Activated T-cell treated with anti-CD3 and anti-CD28 coated beads, Interleukin-2, amount 50 U/mL, for 72 hours (primary cell): ENCODE measurements around the gene IWS1. TPM values are rescaled to one million over a fixed set of nuclear protein-coding genes. Genes with fewer than 3 reads are reported as not detected.
A peak's percentile ranks its signal among the peaks of the same experiment; 100 is the strongest.

Experiments used
- ATAC-seq, 2 donors: fragments of 150-1000 bp; cut with Tn5 transposase; replicated peaks in 1 of 2; 2 replicates each; pipeline ENCODE4 v1.10.0; 2021; ENCODE audit warnings: moderate library complexity in 2 of 2, mild to moderate bottlenecking in 1 of 2
- DNase-seq, 2 donors: peaks; one replicate each; pipeline ENCODE4 v3.0.0; 2021 to 2022; ENCODE audit warnings: mixed read lengths in 1 of 2
- H3K27ac Mint-ChIP-seq: one replicate; pipeline ENCODE4 v1.8.0; 2022; ENCODE audit warnings: mild to moderate bottlenecking, moderate library complexity, mixed read lengths
- H3K27me3 Mint-ChIP-seq: one replicate; pipeline ENCODE4 v1.8.0; 2022; ENCODE audit warnings: low read depth, mixed read lengths
- H3K36me3 Mint-ChIP-seq, 2 donors: one replicate each; pipeline ENCODE4 v1.8.0; 2022; ENCODE audit warnings: mixed read lengths in 2 of 2, mild to moderate bottlenecking in 1 of 2; ENCODE audit not compliant: insufficient read depth in 2 of 2
- H3K4me1 Mint-ChIP-seq: one replicate; pipeline ENCODE4 v1.8.0; 2022; ENCODE audit warnings: low read depth, mixed read lengths
- H3K4me3 Mint-ChIP-seq, 2 donors: one replicate each; pipeline ENCODE4 v1.8.0; 2022; ENCODE audit warnings: mild to moderate bottlenecking in 2 of 2, mixed read lengths in 2 of 2, moderate library complexity in 2 of 2
- H3K9me3 Mint-ChIP-seq, 2 donors: one replicate each; pipeline ENCODE4 v1.8.0; 2022; ENCODE audit warnings: mixed read lengths in 2 of 2
- total RNA-seq, 2 donors: library from RNA; stranded (reverse); gene quantifications; one replicate each; pipeline ENCODE4 v1.2.3, GENCODE V29; 2022

Gene IWS1
- total RNA-seq, 2 donors from 2014 or later, result 39.0 to 43.6 TPM

- H3K27ac Mint-ChIP-seq, result no peak overlapping the region
- DNase-seq, result no peak
- H3K36me3 Mint-ChIP-seq, result peaks cover 0 to 2% of the 10 kb centered on the region in 2 donors
- ATAC-seq, result no peak
- H3K4me3 Mint-ChIP-seq, result no peak overlapping the region
- H3K27me3 Mint-ChIP-seq, result peaks cover 7% of the 10 kb centered on the region
- H3K9me3 Mint-ChIP-seq, result peaks cover 0 to 3% of the 10 kb centered on the region in 2 donors
- peaks cover 18% of the 10 kb centered on the region for H3K4me1 Mint-ChIP-seq
Observed at GRCh38 chr2:127566576-127566975, 40.3 kb upstream of the IWS1 start.

DNA sequence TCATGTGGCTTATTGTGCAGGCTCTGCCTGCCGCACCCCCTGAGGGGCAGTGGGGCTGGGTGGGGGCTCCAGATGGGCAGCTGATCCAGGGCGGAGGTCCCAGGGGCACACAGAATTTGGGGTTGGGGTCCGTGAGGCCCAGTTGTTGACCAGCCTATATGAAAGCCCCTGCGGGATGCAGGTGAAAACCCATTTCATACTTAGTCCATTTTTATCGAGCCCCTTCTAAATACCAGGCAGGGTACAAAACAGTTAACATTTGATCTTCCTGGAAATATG lies 39.8 kb upstream of the IWS1 start:
- peaks cover 7% of the 10 kb centered on the region for H3K27me3 Mint-ChIP-seq
- peaks cover 18% of the 10 kb centered on the region for H3K4me1 Mint-ChIP-seq
- H3K4me3 Mint-ChIP-seq, result no peak overlapping the region
- no peak for ATAC-seq
- DNase-seq, result no peak
- H3K9me3 Mint-ChIP-seq, result peaks cover 0 to 3% of the 10 kb centered on the region in 2 donors
- peaks cover 0 to 2% of the 10 kb centered on the region in 2 donors for H3K36me3 Mint-ChIP-seq
- H3K27ac Mint-ChIP-seq, result no peak overlapping the region

- no peak overlapping the region for H3K27ac Mint-ChIP-seq
- peaks cover 7% of the 10 kb centered on the region for H3K27me3 Mint-ChIP-seq
- ATAC-seq, result no peak
- peaks cover 0 to 2% of the 10 kb centered on the region in 2 donors for H3K36me3 Mint-ChIP-seq
- peaks cover 18% of the 10 kb centered on the region for H3K4me1 Mint-ChIP-seq
- peaks cover 0 to 3% of the 10 kb centered on the region in 2 donors for H3K9me3 Mint-ChIP-seq
- no peak for DNase-seq
- H3K4me3 Mint-ChIP-seq, result no peak overlapping the region
Observed at GRCh38 chr2:127565261-127566138, 39.2 kb upstream of the IWS1 start.

GRCh38 chr2:127564429-127565260 lies 38.4 kb upstream of the IWS1 start:
- Mint-ChIP-seq H3K27ac (no peak overlapping the region), H3K36me3 (peaks cover 0 to 2% of the 10 kb centered on the region in 2 donors), H3K9me3 (peaks cover 0 to 3% of the 10 kb centered on the region in 2 donors), H3K27me3 (peaks cover 7% of the 10 kb centered on the region), H3K4me3 (peak overlapping the region in 1 of 2 donors; percentile 77), H3K4me1 (peaks cover 18% of the 10 kb centered on the region)
- no peak for DNase-seq
- no peak for ATAC-seq

GRCh38 chr2:127563458-127564428 lies 37.5 kb upstream of the IWS1 start:
- H3K4me1 Mint-ChIP-seq, result peaks cover 18% of the 10 kb centered on the region
- peak overlapping the region; percentile 63 to 77 for H3K4me3 Mint-ChIP-seq
- H3K36me3 Mint-ChIP-seq, result peaks cover 0 to 2% of the 10 kb centered on the region in 2 donors
- H3K27ac Mint-ChIP-seq, result no peak overlapping the region
- H3K9me3 Mint-ChIP-seq, result peaks cover 0 to 3% of the 10 kb centered on the region in 2 donors
- ATAC-seq (peak; percentile 97 to 98), DNase-seq (peak; percentile 35 to 62)
- H3K27me3 Mint-ChIP-seq, result peaks cover 7% of the 10 kb centered on the region

DNA sequence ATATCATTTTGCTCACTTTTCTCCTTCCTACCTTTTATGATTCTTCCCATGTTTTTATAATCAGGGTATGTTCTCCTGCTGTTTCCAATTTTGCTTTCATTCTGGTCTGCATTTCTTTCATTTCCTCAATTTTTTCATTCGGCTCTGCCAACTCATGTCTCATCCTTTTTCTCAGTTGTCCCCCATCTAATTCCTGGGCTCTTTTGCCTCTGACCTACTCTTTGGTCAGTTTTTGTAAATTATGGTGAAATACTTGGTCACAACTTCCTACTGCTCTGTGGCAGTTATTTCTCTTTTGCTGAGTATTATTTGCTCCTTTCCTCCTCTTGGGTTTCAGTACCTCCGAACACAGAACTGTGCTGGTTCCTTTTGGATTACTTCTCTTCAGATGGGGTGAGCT lies 36.6 kb upstream of the IWS1 start:
- Mint-ChIP-seq H3K36me3 (peaks cover 0 to 2% of the 10 kb centered on the region in 2 donors), H3K27me3 (peaks cover 12% of the 10 kb centered on the region), H3K27ac (no peak overlapping the region), H3K4me3 (no peak overlapping the region), H3K4me1 (peaks cover 18% of the 10 kb centered on the region), H3K9me3 (peaks cover 0 to 3% of the 10 kb centered on the region in 2 donors)
- ATAC-seq (no peak), DNase-seq (no peak)

DNA sequence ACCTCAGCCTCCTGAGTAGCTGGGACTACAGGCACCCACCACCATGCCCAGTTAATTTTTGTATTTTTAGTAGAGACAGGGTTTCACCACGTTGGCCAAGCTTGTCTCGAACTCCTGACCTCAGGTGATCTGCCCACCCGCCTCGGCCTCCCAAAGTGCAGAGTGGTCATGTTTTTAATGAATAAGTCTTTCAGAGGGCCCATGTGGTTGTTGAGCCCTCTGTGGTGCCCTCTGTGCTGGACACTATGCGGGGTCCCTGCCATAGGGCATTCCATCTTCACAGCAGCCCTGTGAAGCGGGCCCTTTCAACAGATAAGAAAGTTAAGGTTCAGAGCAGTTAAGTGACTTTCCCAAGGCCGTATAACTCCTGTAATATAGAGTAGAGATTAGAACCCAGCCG lies 35.1 kb upstream of the IWS1 start:
- Mint-ChIP-seq H3K27me3 (peaks cover 27% of the 10 kb centered on the region), H3K27ac (no peak overlapping the region), H3K36me3 (peaks cover 4 to 7% of the 10 kb centered on the region in 2 donors), H3K4me1 (peaks cover 18% of the 10 kb centered on the region), H3K4me3 (no peak overlapping the region), H3K9me3 (peaks cover 3 to 4% of the 10 kb centered on the region in 2 donors)
- ATAC-seq (no peak), DNase-seq (no peak)

GRCh38 chr2:127560931-127561280 lies 34.6 kb upstream of the IWS1 start:
- Mint-ChIP-seq H3K9me3 (peaks cover 3 to 4% of the 10 kb centered on the region in 2 donors), H3K36me3 (peaks cover 4 to 7% of the 10 kb centered on the region in 2 donors), H3K4me1 (peaks cover 18% of the 10 kb centered on the region), H3K4me3 (no peak overlapping the region), H3K27me3 (peaks cover 32% of the 10 kb centered on the region), H3K27ac (no peak overlapping the region)
- DNase-seq (no peak), ATAC-seq (no peak)

GRCh38 chr2:127560201-127560930 lies 34.1 kb upstream of the IWS1 start:
- peaks cover 19% of the 10 kb centered on the region for H3K4me1 Mint-ChIP-seq
- ATAC-seq, result no peak
- no peak overlapping the region for H3K27ac Mint-ChIP-seq
- H3K4me3 Mint-ChIP-seq, result no peak overlapping the region
- no peak for DNase-seq
- peaks cover 4 to 7% of the 10 kb centered on the region in 2 donors for H3K36me3 Mint-ChIP-seq
- H3K9me3 Mint-ChIP-seq, result peaks cover 4% of the 10 kb centered on the region in 2 donors
- peaks cover 37% of the 10 kb centered on the region for H3K27me3 Mint-ChIP-seq

- Mint-ChIP-seq H3K4me3 (no peak overlapping the region), H3K27ac (no peak overlapping the region), H3K27me3 (peaks cover 42% of the 10 kb centered on the region), H3K9me3 (peaks cover 4 to 6% of the 10 kb centered on the region in 2 donors), H3K4me1 (peaks cover 22% of the 10 kb centered on the region), H3K36me3 (peaks cover 4 to 7% of the 10 kb centered on the region in 2 donors)
- no peak for DNase-seq
- ATAC-seq, result no peak
Observed at GRCh38 chr2:127559454-127559853, 33.2 kb upstream of the IWS1 start.

DNA sequence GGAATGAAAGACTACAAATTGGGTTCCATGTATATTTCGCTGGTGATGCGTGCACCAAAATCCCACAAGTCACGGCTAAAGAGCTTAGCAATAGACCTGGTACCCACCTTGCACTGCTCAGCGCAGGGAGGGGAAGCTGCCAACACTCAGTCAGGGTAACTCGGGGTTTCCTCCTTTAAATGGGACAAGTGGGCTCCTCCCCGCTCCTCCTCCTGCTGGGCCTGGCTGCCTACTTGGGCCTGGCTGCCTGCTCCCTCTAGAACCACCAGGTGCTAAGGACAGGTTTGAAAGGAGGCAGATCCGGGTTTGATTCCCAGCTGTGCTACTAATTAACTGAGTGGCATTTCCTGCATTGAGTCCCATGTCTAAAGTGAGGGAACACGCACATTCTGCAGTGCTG lies 32.6 kb upstream of the IWS1 start:
- DNase-seq (no peak), ATAC-seq (no peak)
- H3K4me1 Mint-ChIP-seq, result peaks cover 16% of the 10 kb centered on the region
- H3K4me3 Mint-ChIP-seq, result no peak overlapping the region
- H3K9me3 Mint-ChIP-seq, result peaks cover 4 to 6% of the 10 kb centered on the region in 2 donors
- H3K27ac Mint-ChIP-seq, result no peak overlapping the region
- peaks cover 4 to 7% of the 10 kb centered on the region in 2 donors for H3K36me3 Mint-ChIP-seq
- H3K27me3 Mint-ChIP-seq, result peaks cover 38% of the 10 kb centered on the region

GRCh38 chr2:127552846-127553245 lies 26.6 kb upstream of the IWS1 start:
- peaks cover 2 to 7% of the 10 kb centered on the region in 2 donors for H3K36me3 Mint-ChIP-seq
- no peak for DNase-seq
- no peak overlapping the region for H3K27ac Mint-ChIP-seq
- H3K27me3 Mint-ChIP-seq, result peaks cover 50% of the 10 kb centered on the region
- ATAC-seq, result no peak
- no peak overlapping the region for H3K4me3 Mint-ChIP-seq
- peaks cover 5% of the 10 kb centered on the region for H3K4me1 Mint-ChIP-seq
- H3K9me3 Mint-ChIP-seq, result peaks cover 3 to 4% of the 10 kb centered on the region in 2 donors
